ENCODE measurements around the gene SF3A1.
A peak's percentile ranks its signal among the peaks of the same experiment; 100 is the strongest.

Gene SF3A1

GRCh38 chr22:30286813-30287647, 69.7 kb downstream of the SF3A1 start:
- H3K27me3 ChIP-seq (ENCODE audit: insufficient read depth, poor library complexity, severe bottlenecking): no peaks in the 10 kb centered on the region
- no peak overlapping the region for H3K27ac ChIP-seq (replicated peaks)
- peak; percentile 69 to 78 for DNase-seq (ENCODE audit: low read depth in 1 of 2, low spot score in 1 of 2)
- no peak for TF ChIP-seq SPI1 (IDR thresholded peaks at IDR 0.05; ENCODE audit: borderline replicate concordance, low read depth)
- TF ChIP-seq POLR2AphosphoS5 (IDR thresholded peaks at IDR 0.05; ENCODE audit: low read depth): no peak
- TF ChIP-seq CTCF (IDR thresholded peaks at IDR 0.05; ENCODE audit: insufficient read depth, low read length): peak; percentile 88
- no peak for TF ChIP-seq GABPA (IDR thresholded peaks at IDR 0.05; ENCODE audit: low read depth)
- H3K4me3 ChIP-seq (replicated peaks; ENCODE audit: insufficient read depth, low read length): no peak overlapping the region

- Histone ChIP-seq H3K27ac (replicated peaks) (no peak overlapping the region), H3K27me3 (ENCODE audit: insufficient read depth, poor library complexity, severe bottlenecking) (no peaks in the 10 kb centered on the region), H3K4me3 (replicated peaks; ENCODE audit: insufficient read depth, low read length) (no peak overlapping the region)
- TF ChIP-seq REST (IDR thresholded peaks at IDR 0.05; ENCODE audit: insufficient replicate concordance, low read depth): no peak
- TF ChIP-seq CTCF (IDR thresholded peaks at IDR 0.05; ENCODE audit: insufficient read depth, low read length): no peak
- no peak for TF ChIP-seq SPI1 (IDR thresholded peaks at IDR 0.05; ENCODE audit: borderline replicate concordance, low read depth)
- TF ChIP-seq GABPA (IDR thresholded peaks at IDR 0.05; ENCODE audit: low read depth): no peak
- TF ChIP-seq POLR2AphosphoS5 (IDR thresholded peaks at IDR 0.05; ENCODE audit: low read depth): no peak
- DNase-seq (ENCODE audit: low read depth in 1 of 2, low spot score in 1 of 2): no peak
These were observed 70.4 kb downstream of the SF3A1 start for GRCh38 chr22:30286331-30286730.

GRCh38 chr22:30285846-30286200, 70.9 kb downstream of the SF3A1 start:
- no peak for TF ChIP-seq CTCF (IDR thresholded peaks at IDR 0.05; ENCODE audit: insufficient read depth, low read length)
- TF ChIP-seq REST (IDR thresholded peaks at IDR 0.05; ENCODE audit: insufficient replicate concordance, low read depth): no peak
- TF ChIP-seq POLR2AphosphoS5 (IDR thresholded peaks at IDR 0.05; ENCODE audit: low read depth): no peak
- TF ChIP-seq GABPA (IDR thresholded peaks at IDR 0.05; ENCODE audit: low read depth): no peak
- TF ChIP-seq SPI1 (IDR thresholded peaks at IDR 0.05; ENCODE audit: borderline replicate concordance, low read depth): no peak
- Histone ChIP-seq H3K27ac (replicated peaks) (no peak overlapping the region), H3K27me3 (ENCODE audit: insufficient read depth, poor library complexity, severe bottlenecking) (no peaks in the 10 kb centered on the region), H3K4me3 (replicated peaks; ENCODE audit: insufficient read depth, low read length) (no peak overlapping the region)
- no peak for DNase-seq (ENCODE audit: low read depth in 1 of 2, low spot score in 1 of 2)

Measured in HL-60 (cell line).